HepG2 (cell line): ENCODE data around the gene PSPH. TPM values are rescaled to one million over a fixed set of nuclear protein-coding genes. Genes with fewer than 3 reads are reported as not detected.
A peak's percentile ranks its signal among the peaks of the same experiment; 100 is the strongest.

Experiments used
- ETV5 ChIP-seq: IDR thresholded peaks from 2 replicates; pipeline ENCODE4 v1.6.1; 2018; ENCODE audit warnings: missing biosample characterization, missing genetic modification reagents, inconsistent platforms, borderline replicate concordance
- HNF4A ChIP-seq: sonication (generic); formaldehyde crosslinking; IDR thresholded peaks from 2 replicates; pipeline ENCODE4 v1.4.0; 2020; ENCODE audit warnings: missing genetic modification reagents
- HOXA9 ChIP-seq: sonication (generic); formaldehyde crosslinking; IDR thresholded peaks from 2 replicates; pipeline ENCODE4 v1.8.1; 2022; ENCODE audit warnings: missing genetic modification reagents, mild to moderate bottlenecking, moderate library complexity, borderline replicate concordance
- KMT2A ChIP-seq: sonication (generic); formaldehyde crosslinking; IDR thresholded peaks from 2 replicates; pipeline ENCODE4 v1.4.0; 2020; ENCODE audit warnings: missing genetic modification reagents
- SMAD1 ChIP-seq: sonication (generic); formaldehyde crosslinking; IDR thresholded peaks from 2 replicates; pipeline ENCODE4 v1.4.0; 2020; ENCODE audit warnings: missing genetic modification reagents, low read depth, mild to moderate bottlenecking, borderline replicate concordance
- ZNF670 ChIP-seq: sonication (generic); formaldehyde crosslinking; IDR thresholded peaks from 2 replicates; pipeline ENCODE4 v1.8.0; 2022; ENCODE audit warnings: mild to moderate bottlenecking, missing genetic modification reagents, borderline replicate concordance
- ZNF781 ChIP-seq: sonication (generic); formaldehyde crosslinking; IDR thresholded peaks from 2 replicates; pipeline ENCODE4 v1.5.1; 2020; ENCODE audit warnings: borderline replicate concordance, mild to moderate bottlenecking, missing genetic modification reagents; ENCODE audit errors: not compliant biosample characterization
- polyA plus RNA-seq, 8 experiments: library from polyadenylated mRNA; depleted of rRNA in 3 of 8; stranded (reverse) in 7 of 8; unstranded in 1 of 8; fragments of >200 nt; fragmentation: Illumina TruSeq in 4 of 8; extraction: Trizol in 4 of 8; gene quantifications; 2 replicates each; pipeline versions ENCODE4 v1.2.1 to v1.2.3, GENCODE V29; 2011 to 2016; ENCODE audit warnings: low read depth in 4 of 8, missing spikeins in 1 of 8, mixed read lengths in 1 of 8; ENCODE audit not compliant: insufficient read depth in 1 of 8
- total RNA-seq, 5 experiments: library from RNA; depleted of rRNA; stranded (reverse); fragments of >200 nt; fragmentation: Illumina TruSeq; extraction: Trizol; gene quantifications; 2 replicates each; pipeline ENCODE4 v1.2.3, GENCODE V29; 2016; ENCODE audit warnings: low read depth in 1 of 5
- TF ChIP-seq, protein P1 (sequence below): sonication (generic); formaldehyde crosslinking; IDR thresholded peaks from 2 replicates; pipeline ENCODE4 v1.5.0; 2020; ENCODE audit warnings: missing genetic modification reagents
- TF ChIP-seq, protein P2 (sequence below): sonication (generic); formaldehyde crosslinking; IDR thresholded peaks from 2 replicates; pipeline ENCODE4 v1.4.0; 2020; ENCODE audit warnings: missing genetic modification reagents
- TF ChIP-seq, protein P3 (sequence below): sonication (generic); formaldehyde crosslinking; IDR thresholded peaks from 2 replicates; pipeline ENCODE4 v1.4.0; 2020; ENCODE audit warnings: mild to moderate bottlenecking, missing genetic modification reagents
- TF ChIP-seq, protein P4 (sequence below): sonication (generic); formaldehyde crosslinking; IDR thresholded peaks from 2 replicates; pipeline ENCODE4 v1.4.0; 2020; ENCODE audit warnings: low read depth, mild to moderate bottlenecking, missing genetic modification reagents
- TF ChIP-seq, protein P5 (sequence below): sonication (generic); formaldehyde crosslinking; IDR thresholded peaks from 2 replicates; pipeline ENCODE4 v1.4.0; 2020; ENCODE audit warnings: mild to moderate bottlenecking, low read depth, missing genetic modification reagents
- TF ChIP-seq, protein P6 (sequence below): sonication (generic); formaldehyde crosslinking; IDR thresholded peaks from 2 replicates; pipeline ENCODE4 v1.4.0; 2020; ENCODE audit warnings: missing genetic modification reagents
- TF ChIP-seq, protein P7 (sequence below): sonication (generic); formaldehyde crosslinking; IDR thresholded peaks from 2 replicates; pipeline ENCODE4 v1.4.0; 2020; ENCODE audit warnings: missing genetic modification reagents, borderline replicate concordance

Gene PSPH
- total and polyA plus RNA-seq, 2 of the 13 experiments (the other 11 are each of a cell fraction or from before 2014, with no cell fraction given), result 85.5 to 124 TPM

DNA sequence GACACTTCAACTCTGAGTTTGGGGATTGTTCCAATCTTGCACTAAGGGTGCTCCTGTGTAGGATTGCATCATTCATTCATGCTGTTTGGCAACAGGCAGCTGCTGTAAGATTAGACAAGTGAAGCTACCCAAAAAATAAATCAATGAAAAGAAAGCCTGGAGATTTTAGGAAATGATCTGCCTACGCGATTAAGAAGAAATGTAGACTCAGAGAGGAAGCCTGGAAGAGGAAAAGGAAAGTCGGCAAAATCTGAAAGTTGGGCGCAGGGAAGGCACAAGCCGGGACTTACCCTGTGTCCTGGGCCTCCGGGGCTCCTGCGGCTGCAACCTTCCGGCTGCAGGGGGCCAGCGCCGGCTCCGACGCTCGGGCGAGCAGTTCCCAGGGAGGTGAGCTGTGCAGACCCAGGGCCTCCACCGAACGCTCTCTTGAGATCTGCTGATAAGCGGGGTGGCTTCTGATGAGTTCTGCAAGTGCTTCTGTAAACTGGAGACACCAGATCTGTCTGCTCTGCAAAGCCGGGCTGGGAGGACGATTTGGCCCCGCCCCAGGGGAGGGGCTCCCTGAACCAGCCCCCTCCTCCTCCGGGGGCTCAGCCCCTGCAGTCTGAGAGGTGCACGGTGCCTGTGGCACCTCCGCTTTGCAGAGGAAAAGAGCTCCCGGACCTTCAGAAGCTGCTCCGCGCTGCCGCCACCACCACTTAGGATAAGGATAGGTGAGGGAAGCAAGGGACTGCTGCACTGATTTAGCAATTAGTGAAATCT lies 17.4 kb downstream of the PSPH start (continued):
- TF ChIP-seq, protein P1, sequence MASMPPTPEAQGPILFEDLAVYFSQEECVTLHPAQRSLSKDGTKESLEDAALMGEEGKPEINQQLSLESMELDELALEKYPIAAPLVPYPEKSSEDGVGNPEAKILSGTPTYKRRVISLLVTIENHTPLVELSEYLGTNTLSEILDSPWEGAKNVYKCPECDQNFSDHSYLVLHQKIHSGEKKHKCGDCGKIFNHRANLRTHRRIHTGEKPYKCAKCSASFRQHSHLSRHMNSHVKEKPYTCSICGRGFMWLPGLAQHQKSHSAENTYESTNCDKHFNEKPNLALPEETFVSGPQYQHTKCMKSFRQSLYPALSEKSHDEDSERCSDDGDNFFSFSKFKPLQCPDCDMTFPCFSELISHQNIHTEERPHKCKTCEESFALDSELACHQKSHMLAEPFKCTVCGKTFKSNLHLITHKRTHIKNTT, result no peak
- TF ChIP-seq ETV5 (CRISPR knock-in tag) (peak; percentile 33; the same call in 1 of the 2 replicates), SMAD1 (CRISPR knock-in tag) (no peak; the same call in 1 of the 2 replicates), ZNF670 (CRISPR knock-in tag) (no peak), ZNF781 (CRISPR knock-in tag) (no peak), HOXA9 (CRISPR knock-in tag) (no peak), KMT2A (peak; percentile 86), HNF4A (CRISPR knock-in tag) (no peak; the same call in 1 of the 2 replicates)
- TF ChIP-seq, protein P2, sequence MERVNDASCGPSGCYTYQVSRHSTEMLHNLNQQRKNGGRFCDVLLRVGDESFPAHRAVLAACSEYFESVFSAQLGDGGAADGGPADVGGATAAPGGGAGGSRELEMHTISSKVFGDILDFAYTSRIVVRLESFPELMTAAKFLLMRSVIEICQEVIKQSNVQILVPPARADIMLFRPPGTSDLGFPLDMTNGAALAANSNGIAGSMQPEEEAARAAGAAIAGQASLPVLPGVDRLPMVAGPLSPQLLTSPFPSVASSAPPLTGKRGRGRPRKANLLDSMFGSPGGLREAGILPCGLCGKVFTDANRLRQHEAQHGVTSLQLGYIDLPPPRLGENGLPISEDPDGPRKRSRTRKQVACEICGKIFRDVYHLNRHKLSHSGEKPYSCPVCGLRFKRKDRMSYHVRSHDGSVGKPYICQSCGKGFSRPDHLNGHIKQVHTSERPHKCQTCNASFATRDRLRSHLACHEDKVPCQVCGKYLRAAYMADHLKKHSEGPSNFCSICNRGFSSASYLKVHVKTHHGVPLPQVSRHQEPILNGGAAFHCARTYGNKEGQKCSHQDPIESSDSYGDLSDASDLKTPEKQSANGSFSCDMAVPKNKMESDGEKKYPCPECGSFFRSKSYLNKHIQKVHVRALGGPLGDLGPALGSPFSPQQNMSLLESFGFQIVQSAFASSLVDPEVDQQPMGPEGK (CRISPR knock-in tag), result peak; percentile 98
- TF ChIP-seq, protein P3, sequence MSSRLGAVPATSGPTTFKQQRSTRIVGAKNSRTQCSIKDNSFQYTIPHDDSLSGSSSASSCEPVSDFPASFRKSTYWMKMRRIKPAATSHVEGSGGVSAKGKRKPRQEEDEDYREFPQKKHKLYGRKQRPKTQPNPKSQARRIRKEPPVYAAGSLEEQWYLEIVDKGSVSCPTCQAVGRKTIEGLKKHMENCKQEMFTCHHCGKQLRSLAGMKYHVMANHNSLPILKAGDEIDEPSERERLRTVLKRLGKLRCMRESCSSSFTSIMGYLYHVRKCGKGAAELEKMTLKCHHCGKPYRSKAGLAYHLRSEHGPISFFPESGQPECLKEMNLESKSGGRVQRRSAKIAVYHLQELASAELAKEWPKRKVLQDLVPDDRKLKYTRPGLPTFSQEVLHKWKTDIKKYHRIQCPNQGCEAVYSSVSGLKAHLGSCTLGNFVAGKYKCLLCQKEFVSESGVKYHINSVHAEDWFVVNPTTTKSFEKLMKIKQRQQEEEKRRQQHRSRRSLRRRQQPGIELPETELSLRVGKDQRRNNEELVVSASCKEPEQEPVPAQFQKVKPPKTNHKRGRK (CRISPR knock-in tag), result 0 out of 2 replicates have a peak, but pooled peaks have one; percentile 40
- TF ChIP-seq, protein P4, sequence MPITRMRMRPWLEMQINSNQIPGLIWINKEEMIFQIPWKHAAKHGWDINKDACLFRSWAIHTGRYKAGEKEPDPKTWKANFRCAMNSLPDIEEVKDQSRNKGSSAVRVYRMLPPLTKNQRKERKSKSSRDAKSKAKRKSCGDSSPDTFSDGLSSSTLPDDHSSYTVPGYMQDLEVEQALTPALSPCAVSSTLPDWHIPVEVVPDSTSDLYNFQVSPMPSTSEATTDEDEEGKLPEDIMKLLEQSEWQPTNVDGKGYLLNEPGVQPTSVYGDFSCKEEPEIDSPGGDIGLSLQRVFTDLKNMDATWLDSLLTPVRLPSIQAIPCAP, result no peak
- TF ChIP-seq, protein P5, sequence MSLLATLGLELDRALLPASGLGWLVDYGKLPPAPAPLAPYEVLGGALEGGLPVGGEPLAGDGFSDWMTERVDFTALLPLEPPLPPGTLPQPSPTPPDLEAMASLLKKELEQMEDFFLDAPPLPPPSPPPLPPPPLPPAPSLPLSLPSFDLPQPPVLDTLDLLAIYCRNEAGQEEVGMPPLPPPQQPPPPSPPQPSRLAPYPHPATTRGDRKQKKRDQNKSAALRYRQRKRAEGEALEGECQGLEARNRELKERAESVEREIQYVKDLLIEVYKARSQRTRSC (CRISPR knock-in tag), result no peak
- TF ChIP-seq, protein P6, sequence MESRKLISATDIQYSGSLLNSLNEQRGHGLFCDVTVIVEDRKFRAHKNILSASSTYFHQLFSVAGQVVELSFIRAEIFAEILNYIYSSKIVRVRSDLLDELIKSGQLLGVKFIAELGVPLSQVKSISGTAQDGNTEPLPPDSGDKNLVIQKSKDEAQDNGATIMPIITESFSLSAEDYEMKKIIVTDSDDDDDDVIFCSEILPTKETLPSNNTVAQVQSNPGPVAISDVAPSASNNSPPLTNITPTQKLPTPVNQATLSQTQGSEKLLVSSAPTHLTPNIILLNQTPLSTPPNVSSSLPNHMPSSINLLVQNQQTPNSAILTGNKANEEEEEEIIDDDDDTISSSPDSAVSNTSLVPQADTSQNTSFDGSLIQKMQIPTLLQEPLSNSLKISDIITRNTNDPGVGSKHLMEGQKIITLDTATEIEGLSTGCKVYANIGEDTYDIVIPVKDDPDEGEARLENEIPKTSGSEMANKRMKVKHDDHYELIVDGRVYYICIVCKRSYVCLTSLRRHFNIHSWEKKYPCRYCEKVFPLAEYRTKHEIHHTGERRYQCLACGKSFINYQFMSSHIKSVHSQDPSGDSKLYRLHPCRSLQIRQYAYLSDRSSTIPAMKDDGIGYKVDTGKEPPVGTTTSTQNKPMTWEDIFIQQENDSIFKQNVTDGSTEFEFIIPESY, result no peak
- TF ChIP-seq, protein P7, sequence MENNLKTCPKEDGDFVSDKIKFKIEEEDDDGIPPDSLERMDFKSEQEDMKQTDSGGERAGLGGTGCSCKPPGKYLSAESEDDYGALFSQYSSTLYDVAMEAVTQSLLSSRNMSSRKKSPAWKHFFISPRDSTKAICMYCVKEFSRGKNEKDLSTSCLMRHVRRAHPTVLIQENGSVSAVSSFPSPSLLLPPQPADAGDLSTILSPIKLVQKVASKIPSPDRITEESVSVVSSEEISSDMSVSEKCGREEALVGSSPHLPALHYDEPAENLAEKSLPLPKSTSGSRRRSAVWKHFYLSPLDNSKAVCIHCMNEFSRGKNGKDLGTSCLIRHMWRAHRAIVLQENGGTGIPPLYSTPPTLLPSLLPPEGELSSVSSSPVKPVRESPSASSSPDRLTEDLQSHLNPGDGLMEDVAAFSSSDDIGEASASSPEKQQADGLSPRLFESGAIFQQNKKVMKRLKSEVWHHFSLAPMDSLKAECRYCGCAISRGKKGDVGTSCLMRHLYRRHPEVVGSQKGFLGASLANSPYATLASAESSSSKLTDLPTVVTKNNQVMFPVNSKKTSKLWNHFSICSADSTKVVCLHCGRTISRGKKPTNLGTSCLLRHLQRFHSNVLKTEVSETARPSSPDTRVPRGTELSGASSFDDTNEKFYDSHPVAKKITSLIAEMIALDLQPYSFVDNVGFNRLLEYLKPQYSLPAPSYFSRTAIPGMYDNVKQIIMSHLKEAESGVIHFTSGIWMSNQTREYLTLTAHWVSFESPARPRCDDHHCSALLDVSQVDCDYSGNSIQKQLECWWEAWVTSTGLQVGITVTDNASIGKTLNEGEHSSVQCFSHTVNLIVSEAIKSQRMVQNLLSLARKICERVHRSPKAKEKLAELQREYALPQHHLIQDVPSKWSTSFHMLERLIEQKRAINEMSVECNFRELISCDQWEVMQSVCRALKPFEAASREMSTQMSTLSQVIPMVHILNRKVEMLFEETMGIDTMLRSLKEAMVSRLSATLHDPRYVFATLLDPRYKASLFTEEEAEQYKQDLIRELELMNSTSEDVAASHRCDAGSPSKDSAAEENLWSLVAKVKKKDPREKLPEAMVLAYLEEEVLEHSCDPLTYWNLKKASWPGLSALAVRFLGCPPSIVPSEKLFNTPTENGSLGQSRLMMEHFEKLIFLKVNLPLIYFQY (CRISPR knock-in tag), result no peak
